T-helper 22 cell (primary cell): ENCODE data around the gene NHSL1.
"Not testable (repeated sequence)": the region's sequence is repeated elsewhere in the genome, so short reads cannot be mapped to it uniquely, and the experiment has no call there.

Experiments
- DNase-seq: peaks from one replicate; pipeline ENCODE4 v3.0.0-alpha.2; 2020; ENCODE audit warnings: low read depth

NHSL1 gene

DNA sequence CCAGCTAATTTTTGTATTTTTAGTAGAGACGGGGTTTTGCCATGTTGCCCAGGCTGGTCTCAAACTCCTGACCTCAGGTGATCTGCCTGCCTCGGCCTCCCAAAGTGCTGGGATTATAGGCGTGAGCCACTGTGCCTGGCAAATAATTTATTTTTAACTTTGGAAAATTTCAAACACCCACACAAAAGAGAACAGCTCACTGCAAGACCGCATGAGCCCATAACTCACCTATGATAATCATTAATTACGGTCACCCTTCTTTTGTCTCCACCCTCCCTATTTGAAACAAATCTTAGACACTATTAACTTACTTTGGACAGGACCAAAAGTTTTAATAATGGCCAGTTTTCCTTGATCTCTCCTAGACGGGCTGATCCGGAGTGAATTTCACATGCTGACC is 74.0 kb downstream of the NHSL1 start:
- DNase-seq = not testable (repeated sequence)

DNA sequence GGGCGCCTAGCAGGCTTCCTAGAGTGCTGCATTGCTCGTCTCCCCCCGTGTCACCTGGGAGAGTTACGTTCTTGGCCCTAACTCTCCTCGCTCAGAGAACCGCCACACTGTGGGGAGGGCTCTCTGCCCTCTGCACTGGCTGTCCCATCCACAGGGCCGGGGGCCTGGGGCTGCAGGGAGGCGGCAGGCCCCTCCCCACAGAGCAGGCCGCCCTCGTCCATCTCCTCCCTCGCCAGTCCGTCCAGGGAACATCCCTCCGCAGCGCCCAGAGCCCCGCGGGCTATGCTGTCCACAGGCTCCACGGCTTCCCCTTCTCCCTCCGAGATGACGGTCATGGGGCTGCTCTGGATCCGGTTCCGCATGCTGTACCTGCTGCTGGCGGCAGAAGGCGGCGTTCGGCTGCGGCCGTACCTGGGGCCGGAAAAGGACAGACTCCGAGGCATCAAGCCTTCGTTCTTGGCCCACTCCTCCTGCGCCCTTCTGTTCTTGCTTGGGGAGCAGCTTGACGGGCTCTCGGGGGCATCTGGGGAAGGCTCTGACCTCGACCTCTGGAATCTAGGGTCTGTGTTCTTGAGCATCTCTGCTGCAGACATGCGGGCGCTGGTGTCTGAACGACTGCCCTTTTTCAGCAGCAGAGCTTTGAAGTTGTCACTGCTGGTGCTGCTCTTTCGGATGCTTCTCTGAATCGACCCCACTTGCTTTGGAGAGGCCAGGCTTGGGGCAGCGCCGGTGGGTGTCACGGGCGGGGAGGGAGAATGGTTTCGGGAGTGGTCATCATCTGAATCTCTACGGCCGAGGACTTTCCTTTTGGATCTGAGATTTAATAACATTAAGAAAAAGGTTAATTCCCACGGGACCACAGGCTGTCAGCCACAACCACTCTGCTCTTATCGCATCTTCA is 75.0 kb downstream of the NHSL1 start:
- no peak for DNase-seq

- no peak for DNase-seq
These were observed 76.4 kb downstream of the NHSL1 start for GRCh38 chr6:138422861-138423260.

GRCh38 chr6:138421608-138422007 is 77.7 kb downstream of the NHSL1 start:
- no peak for DNase-seq

DNA sequence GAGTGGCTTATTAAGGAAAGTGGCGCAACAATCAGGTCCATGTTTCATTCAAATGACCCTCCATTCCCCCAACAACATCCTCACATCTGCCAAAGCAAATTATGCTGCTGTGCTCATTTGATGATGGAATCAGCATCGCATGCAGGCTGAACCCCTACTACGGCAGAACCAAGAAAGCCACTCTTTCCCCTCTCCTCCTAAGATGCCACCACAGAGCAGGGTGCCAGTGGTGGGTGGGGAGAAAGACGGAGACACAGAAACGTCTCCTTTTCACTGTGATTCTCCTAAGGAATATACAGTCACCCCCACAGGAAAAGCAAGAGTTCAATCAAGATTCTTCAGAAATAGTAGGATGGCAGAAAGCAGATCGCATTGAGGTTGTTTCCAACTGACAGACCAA is 78.2 kb downstream of the NHSL1 start:
- DNase-seq = no peak

- no peak for DNase-seq
These were observed 78.9 kb downstream of the NHSL1 start for GRCh38 chr6:138420356-138420755.

DNA sequence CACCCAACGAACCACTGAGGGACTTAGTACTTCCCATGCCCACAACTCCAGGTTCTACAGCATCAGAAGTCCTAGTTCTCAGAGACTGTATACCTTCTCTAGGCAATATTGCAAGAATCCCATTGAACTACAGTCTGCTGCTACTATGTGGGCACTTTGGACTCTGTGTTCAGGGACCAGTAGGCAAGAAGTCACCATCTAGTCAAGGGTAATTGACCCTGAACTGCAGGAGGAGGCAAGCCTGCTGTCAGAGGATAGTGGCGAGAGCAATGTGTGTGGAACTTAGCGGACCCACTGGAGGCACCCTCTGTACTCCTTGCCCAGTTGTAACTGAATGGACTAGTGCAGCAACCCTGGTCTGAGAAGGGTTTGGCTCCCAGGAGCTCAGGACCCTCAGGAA is 79.5 kb downstream of the NHSL1 start:
- DNase-seq = no peak

DNA sequence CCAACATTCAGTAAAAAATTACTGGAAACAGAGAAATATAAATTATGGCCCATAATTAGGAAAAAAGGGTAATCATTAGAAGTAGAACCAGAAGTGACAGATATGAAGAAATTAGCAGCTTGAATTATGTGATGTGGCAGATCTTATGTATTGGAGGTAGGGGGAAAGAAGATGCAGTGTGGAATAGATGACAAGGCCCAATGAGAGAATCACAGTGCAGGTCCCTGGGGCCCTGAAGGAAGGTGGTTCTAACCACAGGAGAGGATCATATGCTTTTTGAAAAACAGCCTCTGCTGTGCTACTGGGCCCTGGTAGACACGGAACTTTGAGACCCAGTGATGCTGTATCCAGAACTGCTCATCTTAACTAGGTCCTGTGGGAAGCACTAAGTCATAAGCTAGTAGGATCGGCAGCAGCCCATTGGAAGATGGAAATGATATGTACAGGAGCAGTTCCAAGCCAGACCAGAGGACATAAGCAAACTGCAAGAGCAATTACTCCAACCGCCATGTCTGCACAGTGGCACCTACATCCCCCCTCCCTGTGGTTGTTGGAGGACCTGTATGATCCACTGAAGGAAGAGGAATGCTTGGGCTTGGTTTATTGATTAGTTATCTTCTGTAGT is 81.1 kb downstream of the NHSL1 start:
- no peak for DNase-seq

DNA sequence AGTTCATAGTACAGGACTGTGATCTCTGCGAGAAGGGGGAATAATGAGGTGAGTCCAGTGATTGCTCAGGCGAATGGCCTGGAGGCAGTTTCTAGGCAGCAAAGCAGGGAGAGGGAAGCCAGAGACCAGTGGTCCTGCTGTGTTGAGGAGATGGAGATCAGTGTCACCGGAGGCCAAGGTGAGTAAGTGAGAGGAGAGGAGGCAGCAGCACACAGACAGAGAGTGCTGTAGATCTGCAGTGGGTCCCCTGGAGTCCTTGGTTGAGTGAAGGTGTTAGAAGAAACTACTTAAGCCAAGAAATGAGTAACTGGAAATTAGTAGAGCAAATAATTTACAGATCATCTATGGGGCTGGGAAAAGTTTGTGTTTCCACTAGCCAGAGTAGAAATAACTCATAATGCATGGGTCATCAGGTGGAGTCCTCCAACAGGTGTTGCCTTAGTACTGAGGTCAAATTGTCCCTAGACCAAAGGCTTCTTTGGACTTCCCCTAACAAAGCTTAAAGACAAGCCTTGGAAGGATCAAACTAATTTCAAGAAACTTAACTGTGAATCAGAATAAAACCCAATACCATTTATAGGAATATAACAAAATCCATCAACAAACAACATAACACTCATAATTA is 81.7 kb downstream of the NHSL1 start:
- DNase-seq = no peak

GRCh38 chr6:138416206-138416605 is 83.1 kb downstream of the NHSL1 start:
- DNase-seq = no peak

GRCh38 chr6:138415125-138415524 is 84.2 kb downstream of the NHSL1 start:
- DNase-seq = no peak

- DNase-seq = no peak
These were observed 88.1 kb downstream of the NHSL1 start for GRCh38 chr6:138410972-138411880.

GRCh38 chr6:138410048-138410735 is 89.1 kb downstream of the NHSL1 start:
- no peak for DNase-seq

GRCh38 chr6:138406443-138406842 is 92.9 kb downstream of the NHSL1 start:
- no peak for DNase-seq

- DNase-seq = no peak
These were observed 93.4 kb downstream of the NHSL1 start for GRCh38 chr6:138405816-138406413.

DNA sequence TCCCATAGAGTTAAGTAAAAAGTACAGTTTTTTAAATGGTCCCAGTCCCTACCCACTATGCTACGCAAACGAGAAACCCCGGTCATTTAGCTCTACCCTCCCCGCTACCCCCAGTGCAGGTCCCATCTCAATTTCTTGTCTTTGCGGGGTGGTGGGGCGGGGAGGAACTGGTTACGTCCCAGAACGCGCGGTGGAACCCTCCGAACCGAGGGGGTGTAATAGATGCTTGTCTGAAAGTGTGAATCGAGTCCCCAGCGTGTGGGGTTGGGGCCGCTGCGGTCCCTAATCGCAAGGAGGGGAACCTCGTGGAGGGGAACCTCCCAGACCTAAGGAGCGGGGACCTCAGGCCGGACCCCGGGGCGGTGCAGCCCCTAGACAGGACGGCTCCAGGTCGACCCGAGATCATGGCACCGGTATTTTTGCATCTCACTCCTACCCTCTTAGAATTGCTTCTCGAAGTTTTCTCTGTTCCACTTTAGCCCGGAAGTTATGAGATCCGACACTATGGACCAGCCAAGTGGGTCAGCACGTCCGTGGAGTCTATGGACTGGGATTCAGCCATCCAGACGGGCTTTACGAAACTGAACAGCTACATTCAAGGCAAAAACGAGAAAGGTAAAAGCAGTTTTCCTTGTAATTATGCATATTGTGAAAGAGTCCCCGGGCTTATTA is 94.5 kb downstream of the NHSL1 start:
- no peak for DNase-seq

GRCh38 chr6:138403801-138404665 is 95.3 kb downstream of the NHSL1 start, which contains the start of gene HEBP2:
Gene HEBP2, plus strand, starts transcription at chr6:138404223. Its CDS starts 273 bp downstream, at chr6:138404496.
- DNase-seq = peak; percentile 91

DNA sequence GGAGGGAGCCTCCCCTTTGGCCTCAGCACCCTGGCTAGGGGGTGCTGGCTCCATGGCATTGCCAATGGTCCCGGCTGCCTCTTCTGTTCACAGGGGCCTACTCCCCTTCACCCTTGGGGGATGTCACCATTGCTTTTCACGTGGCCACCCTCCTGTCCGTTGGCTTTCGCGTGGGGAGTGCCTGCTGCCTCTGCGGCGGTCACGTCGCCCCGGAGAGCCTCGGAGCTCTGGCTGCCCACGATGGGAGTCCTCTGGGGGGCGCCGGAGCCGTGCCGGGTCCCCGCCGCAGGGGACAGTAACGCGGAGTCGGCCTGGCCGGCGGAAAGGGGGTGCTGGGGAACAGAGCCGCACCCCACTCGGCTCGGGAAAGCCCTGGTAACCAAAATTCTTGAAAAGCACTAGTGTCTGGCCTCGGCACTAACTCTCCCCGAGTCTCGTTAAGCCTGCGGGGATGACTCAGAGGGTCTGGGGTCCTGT is 95.9 kb downstream of the NHSL1 start:
- peak; percentile 23 for DNase-seq

DNA sequence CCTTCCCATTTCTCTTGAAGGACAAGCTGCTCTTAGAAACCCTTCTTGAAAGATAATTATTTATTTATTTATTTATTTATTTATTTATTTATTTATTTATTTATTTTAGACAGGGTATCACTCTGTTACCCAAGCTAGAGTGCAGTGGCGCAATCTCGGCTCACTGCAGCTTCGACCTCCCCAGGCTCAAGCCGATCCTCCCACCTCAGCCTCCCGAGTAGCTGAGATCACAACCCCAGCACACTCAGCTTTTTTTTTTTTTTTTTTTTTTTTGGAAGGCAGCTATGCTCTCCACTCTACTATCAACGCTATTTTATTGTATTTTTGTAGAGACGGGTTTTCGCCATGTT is 96.5 kb downstream of the NHSL1 start:
- DNase-seq = no peak
